GM23248 (cell line): ENCODE results near the gene CRTC2.

Experiments used
- EZH2 ChIP-seq: fragments of 200-600 bp; sonication (generic); IDR thresholded peaks from 2 replicates; pipeline ENCODE4 v1.6.1; 2018; ENCODE audit warnings: antibody characterized with exemption, mild to moderate bottlenecking; ENCODE audit not compliant: insufficient read depth, poor library complexity, severe bottlenecking
- EZH2phosphoT487 ChIP-seq: fragments of 200-600 bp; sonication (generic); IDR thresholded peaks from 2 replicates; pipeline ENCODE4 v1.6.1; 2018; ENCODE audit warnings: antibody characterized with exemption, moderate library complexity, mild to moderate bottlenecking, low read depth; ENCODE audit not compliant: insufficient read depth

GRCh38 chr1:153973525-153973924 lies 15.1 kb upstream of the CRTC2 start:
- no peak for TF ChIP-seq EZH2phosphoT487
- no peak for TF ChIP-seq EZH2
